CD14-positive monocyte (primary cell): ENCODE data around the gene PARL. TPM values are rescaled to one million over a fixed set of nuclear protein-coding genes. Genes with fewer than 3 reads are reported as not detected.
A peak's percentile ranks its signal among the peaks of the same experiment; 100 is the strongest.

Source experiments
- DNase-seq, 3 donors: peaks; one replicate each; pipeline ENCODE4 v3.0.0-alpha.2; 2011 to 2022
- H2AFZ ChIP-seq: 2 replicates; pipeline ENCODE4 v1.6.0; 2012; ENCODE audit warnings: mild to moderate bottlenecking, low read depth, low read length, inconsistent platforms; ENCODE audit not compliant: insufficient read depth, poor library complexity, severe bottlenecking
- H3K27ac ChIP-seq, 2 donors: 1 replicate in 1 of 2; 2 replicates in 1 of 2; pipeline ENCODE4 v1.5.1; 2012 to 2013; ENCODE audit warnings: low read length in 2 of 2, control low read depth in 1 of 2, inconsistent platforms in 1 of 2, low read depth in 1 of 2, mild to moderate bottlenecking in 1 of 2
- H3K27me3 ChIP-seq, 2 donors: one replicate each; pipeline versions ENCODE4 v1.6.0 to v1.6.1; 2011 to 2013; ENCODE audit warnings: low read length in 2 of 2; ENCODE audit not compliant: control insufficient read depth in 2 of 2, insufficient read depth in 2 of 2
- H3K36me3 ChIP-seq, 2 donors: replicated peaks in 1 of 2; 1 replicate in 1 of 2; 2 replicates in 1 of 2; pipeline versions ENCODE4 v1.5.1 to v1.6.1; 2012 to 2013; ENCODE audit warnings: low read length in 2 of 2, control low read depth in 1 of 2, inconsistent platforms in 1 of 2, mild to moderate bottlenecking in 1 of 2; ENCODE audit not compliant: insufficient read depth in 2 of 2, control insufficient read depth in 1 of 2
- H3K4me1 ChIP-seq, 2 donors: 1 replicate in 1 of 2; 2 replicates in 1 of 2; pipeline versions ENCODE4 v1.5.1 to v1.6.1; 2012 to 2013; ENCODE audit warnings: low read length in 2 of 2, control low read depth in 1 of 2, inconsistent platforms in 1 of 2, mild to moderate bottlenecking in 1 of 2, moderate library complexity in 1 of 2; ENCODE audit not compliant: insufficient read depth in 2 of 2, control insufficient read depth in 1 of 2
- H3K4me2 ChIP-seq: replicated peaks from 2 replicates; pipeline ENCODE3; 2012; ENCODE audit warnings: low read length, moderate library complexity, mild to moderate bottlenecking; ENCODE audit not compliant: poor library complexity, severe bottlenecking; ENCODE audit errors: extremely low read depth
- H3K4me3 ChIP-seq, 3 experiments: fragments of 200-600 bp in 1 of 3; sonication (generic) in 1 of 3; replicated peaks in 1 of 3; 1 replicate in 2 of 3; 2 replicates in 1 of 3; pipeline ENCODE4 v1.5.1; 2011 to 2013; ENCODE audit warnings: low read length in 3 of 3, mild to moderate bottlenecking in 3 of 3, control low read depth in 2 of 3, low read depth in 2 of 3, inconsistent platforms in 1 of 3, moderate library complexity in 1 of 3
- H3K79me2 ChIP-seq: 2 replicates; pipeline ENCODE4 v1.6.0; 2012; ENCODE audit warnings: mild to moderate bottlenecking, control low read depth, inconsistent platforms, low read length, moderate library complexity; ENCODE audit not compliant: insufficient read depth
- H3K9ac ChIP-seq: 2 replicates; pipeline ENCODE4 v1.6.0; 2017; ENCODE audit warnings: low read length, mild to moderate bottlenecking; ENCODE audit not compliant: insufficient read depth, poor library complexity, severe bottlenecking
- H3K9me3 ChIP-seq, 2 donors: replicated peaks in 1 of 2; 1 replicate in 1 of 2; 2 replicates in 1 of 2; pipeline versions ENCODE4 v1.5.1 to v1.6.1; 2012 to 2013; ENCODE audit warnings: low read length in 2 of 2, control low read depth in 1 of 2; ENCODE audit not compliant: control insufficient read depth in 1 of 2, insufficient read depth in 1 of 2
- H4K20me1 ChIP-seq: 2 replicates; pipeline ENCODE4 v1.6.0; 2012; ENCODE audit warnings: mild to moderate bottlenecking, low read length, control low read depth, moderate library complexity; ENCODE audit not compliant: insufficient read depth
- H3K27ac Mint-ChIP-seq, 7 donors: one replicate each; pipeline ENCODE4 v1.8.0; 2020; ENCODE audit warnings: mild to moderate bottlenecking in 7 of 7, mixed read lengths in 7 of 7, moderate library complexity in 6 of 7, inconsistent platforms in 2 of 7
- H3K27me3 Mint-ChIP-seq, 3 donors: one replicate each; pipeline ENCODE4 v1.8.0; 2021 to 2022; ENCODE audit warnings: low read depth in 3 of 3, mild to moderate bottlenecking in 3 of 3, mixed read lengths in 3 of 3, moderate library complexity in 3 of 3, inconsistent platforms in 1 of 3
- H3K36me3 Mint-ChIP-seq, 2 donors: one replicate each; pipeline ENCODE4 v1.8.0; 2020; ENCODE audit warnings: mixed read lengths in 2 of 2, inconsistent platforms in 1 of 2, mild to moderate bottlenecking in 1 of 2
- H3K4me1 Mint-ChIP-seq: one replicate; pipeline ENCODE4 v1.8.0; 2020; ENCODE audit warnings: mild to moderate bottlenecking, mixed read lengths
- H3K4me3 Mint-ChIP-seq, 2 donors: one replicate each; pipeline ENCODE4 v1.8.0; 2020; ENCODE audit warnings: mild to moderate bottlenecking in 2 of 2, mixed read lengths in 2 of 2, moderate library complexity in 1 of 2
- H3K9me3 Mint-ChIP-seq, 7 donors: one replicate each; pipeline ENCODE4 v1.8.0; 2020 to 2022; ENCODE audit warnings: mixed read lengths in 7 of 7, mild to moderate bottlenecking in 6 of 7, moderate library complexity in 6 of 7, inconsistent platforms in 2 of 7
- WGBS: methylation state at CpG from one replicate; pipeline ENCODE4 v1.1.5; 2013; ENCODE audit warnings: missing lambda C conversion rate; ENCODE audit not compliant: insufficient coverage; 5-methylcytosine and 5-hydroxymethylcytosine counted together
- intact Hi-C, 2 donors: fragments of 100-400 bp; cut with micrococcal nuclease; formaldehyde crosslinking; loops; one replicate each; pipeline versions ENCODE4 v1.15.0 to v1.15.1; 2023
- polyA plus RNA-seq, 3 donors: library from polyadenylated mRNA; depleted of rRNA in 1 of 3; unstranded in 2 of 3; stranded (reverse) in 1 of 3; fragments of 300-500 nt in 2 of 3; fragments of >200 nt in 1 of 3; fragmentation: Illumina TruSeq in 2 of 3; gene quantifications; 1 replicate in 2 of 3; 2 replicates in 1 of 3; pipeline ENCODE4 v1.2.3, GENCODE V29; 2012 to 2021
- TF ChIP-seq, protein P1 (sequence below): fragments of 200-600 bp; IDR thresholded peaks from one replicate; pipeline ENCODE4 v1.8.0; 2022; ENCODE audit warnings: antibody characterized with exemption, mild to moderate bottlenecking

PARL gene
- polyA plus RNA-seq, 3 donors, result 65.6 to 196 (median 155) TPM

- peaks cover 0 to 2% (median 0%) of the 10 kb centered on the region in 3 donors for H3K27me3 Mint-ChIP-seq
- intact Hi-C loops, result no loop called here
- no peaks in the 10 kb centered on the region for H3K27me3 ChIP-seq
- no peak overlapping the region for H3K4me3 Mint-ChIP-seq
- H3K27ac ChIP-seq, result no peak overlapping the region
- WGBS, result no CpG with 5 or more reads among the region's 3 CpGs
- H3K4me2 ChIP-seq, result no peak overlapping the region
- H3K79me2 ChIP-seq, result peaks cover 22% of the 10 kb centered on the region
- H3K9ac ChIP-seq, result no peak overlapping the region
- peaks cover 56% of the 10 kb centered on the region for H4K20me1 ChIP-seq
- peak overlapping the region in 3 of 7 donors; percentile 7 to 22 (median 20) for H3K27ac Mint-ChIP-seq
- H3K4me3 ChIP-seq, result no peak overlapping the region
- H2AFZ ChIP-seq, result no peak overlapping the region
- H3K9me3 ChIP-seq, result no peaks in the 10 kb centered on the region
- TF ChIP-seq, protein P1, sequence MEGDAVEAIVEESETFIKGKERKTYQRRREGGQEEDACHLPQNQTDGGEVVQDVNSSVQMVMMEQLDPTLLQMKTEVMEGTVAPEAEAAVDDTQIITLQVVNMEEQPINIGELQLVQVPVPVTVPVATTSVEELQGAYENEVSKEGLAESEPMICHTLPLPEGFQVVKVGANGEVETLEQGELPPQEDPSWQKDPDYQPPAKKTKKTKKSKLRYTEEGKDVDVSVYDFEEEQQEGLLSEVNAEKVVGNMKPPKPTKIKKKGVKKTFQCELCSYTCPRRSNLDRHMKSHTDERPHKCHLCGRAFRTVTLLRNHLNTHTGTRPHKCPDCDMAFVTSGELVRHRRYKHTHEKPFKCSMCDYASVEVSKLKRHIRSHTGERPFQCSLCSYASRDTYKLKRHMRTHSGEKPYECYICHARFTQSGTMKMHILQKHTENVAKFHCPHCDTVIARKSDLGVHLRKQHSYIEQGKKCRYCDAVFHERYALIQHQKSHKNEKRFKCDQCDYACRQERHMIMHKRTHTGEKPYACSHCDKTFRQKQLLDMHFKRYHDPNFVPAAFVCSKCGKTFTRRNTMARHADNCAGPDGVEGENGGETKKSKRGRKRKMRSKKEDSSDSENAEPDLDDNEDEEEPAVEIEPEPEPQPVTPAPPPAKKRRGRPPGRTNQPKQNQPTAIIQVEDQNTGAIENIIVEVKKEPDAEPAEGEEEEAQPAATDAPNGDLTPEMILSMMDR, result no peak
- H3K36me3 ChIP-seq, result peaks cover 64 to 96% of the 10 kb centered on the region in 2 donors
- peaks cover 0 to 2% (median 0%) of the 10 kb centered on the region in 7 donors for H3K9me3 Mint-ChIP-seq
- DNase-seq, result no peak
- peaks cover 71 to 95% of the 10 kb centered on the region in 2 donors for H3K36me3 Mint-ChIP-seq
- peaks cover 0 to 2% of the 10 kb centered on the region in 2 donors for H3K4me1 ChIP-seq
- peaks cover 5% of the 10 kb centered on the region for H3K4me1 Mint-ChIP-seq
These were observed 26.8 kb downstream of the PARL start for GRCh38 chr3:183857863-183858262.

GRCh38 chr3:183854318-183855035 is 30.2 kb downstream of the PARL start:
- Histone ChIP-seq H3K4me3 (no peak overlapping the region), H3K27ac (no peak overlapping the region), H4K20me1 (peaks cover 61% of the 10 kb centered on the region), H3K9ac (no peak overlapping the region), H3K4me2 (no peak overlapping the region), H3K27me3 (no peaks in the 10 kb centered on the region), H3K4me1 (peaks cover 0 to 2% of the 10 kb centered on the region in 2 donors), H3K9me3 (no peaks in the 10 kb centered on the region), H3K36me3 (peaks cover 53 to 94% of the 10 kb centered on the region in 2 donors), H3K79me2 (peaks cover 41% of the 10 kb centered on the region), H2AFZ (no peak overlapping the region)
- TF ChIP-seq, protein P1, result no peak
- peak in 2 of 3 donors; percentile 11 to 18 for DNase-seq
- no CpG with 5 or more reads among the region's 4 CpGs for WGBS
- Mint-ChIP-seq H3K4me3 (no peak overlapping the region), H3K4me1 (peaks cover 5% of the 10 kb centered on the region), H3K36me3 (peaks cover 71 to 89% of the 10 kb centered on the region in 2 donors), H3K27me3 (peaks cover 0 to 2% (median 0%) of the 10 kb centered on the region in 3 donors), H3K9me3 (peaks cover 0 to 2% (median 0%) of the 10 kb centered on the region in 7 donors), H3K27ac (peak overlapping the region in 5 of 7 donors; percentile 11 to 65 (median 61))
- intact Hi-C loops, result no loop called here
